ENCODE measurements around the gene CPEB1. TPM values are rescaled to one million over a fixed set of nuclear protein-coding genes. Genes with fewer than 3 reads are reported as not detected.
"Not testable (repeated sequence)": the region's sequence is repeated elsewhere in the genome, so short reads cannot be mapped to it uniquely, and the experiment has no call there.

The CPEB1 gene
- total RNA-seq, 8 experiments from 2014 or later, result 0.70 to 16.4 (median 7.3) TPM

DNA sequence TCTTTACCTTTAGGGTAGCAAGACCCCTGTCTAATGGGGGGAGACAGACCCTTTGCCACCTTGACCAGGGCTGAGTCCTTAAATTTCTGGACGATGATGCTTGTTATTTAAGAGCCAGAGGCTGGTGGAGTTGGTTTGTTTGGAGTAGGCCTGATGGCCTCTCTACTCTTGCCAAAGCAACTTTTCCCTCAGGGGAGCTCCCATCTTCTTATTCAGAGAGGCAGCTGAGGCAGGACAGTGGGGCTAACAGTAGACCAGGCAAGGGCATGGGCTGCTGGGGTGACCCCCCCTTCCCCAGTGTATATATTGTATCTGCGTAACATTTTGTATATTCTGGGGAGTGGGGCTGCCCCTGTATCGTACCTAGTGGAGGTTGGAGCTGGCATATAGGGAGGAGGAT is 117.2 kb downstream of the CPEB1 start:
- no peak overlapping the region for H3K27ac ChIP-seq
- 57 to 100% (median 70%) methylated on average over 1 to 2 of the region's 3 CpGs; no CpG with 5 or more reads in 4 of the 10 experiments for WGBS, 10 experiments
- H3K4me3 ChIP-seq, result no peak overlapping the region
- peak in 2 of 8 experiments; percentile 17 to 23 for ATAC-seq (replicated peaks in 6 of 8)
- H3K4me1 ChIP-seq (replicated peaks in 1 of 2), result no peaks in the 10 kb centered on the region
- in situ Hi-C loops (cut with MboI; ENCODE audit: low pct_unique_long_range_greater_than_20kb in 2 of 9, low sequenced_read_pairs in 9 of 9, unreplicated experiment in 9 of 9), result loop anchor here in 1 of 9 experiments (25.0 kb wide), 1 partner anchor 482 kb away; the partner anchor contains the start of gene C15orf40

DNA sequence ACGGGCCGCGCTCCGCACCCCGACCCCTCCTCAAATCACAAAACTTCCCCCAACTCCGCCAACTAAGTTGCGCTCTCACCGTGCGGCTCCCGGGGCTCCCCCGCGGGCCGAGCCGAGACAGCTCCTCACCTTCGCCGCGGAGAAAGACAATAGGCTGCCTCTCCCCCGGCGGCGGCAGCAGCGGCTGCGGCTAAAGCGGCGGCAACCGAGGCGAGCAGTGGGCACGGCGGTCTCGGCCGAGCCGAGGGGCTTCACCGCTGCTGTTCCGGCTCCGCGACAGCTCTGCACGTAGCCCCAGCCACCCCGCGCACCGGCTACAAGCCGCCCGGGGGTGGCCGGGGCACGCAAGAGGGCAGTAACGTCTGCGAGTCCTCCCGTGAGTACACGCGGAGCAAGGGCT is 133.6 kb downstream of the CPEB1 start:
- in situ Hi-C loops (cut with MboI; ENCODE audit: low pct_unique_long_range_greater_than_20kb in 2 of 9, low sequenced_read_pairs in 9 of 9, unreplicated experiment in 9 of 9); H3K4me1 ChIP-seq (replicated peaks in 1 of 2); H3K27ac ChIP-seq; ATAC-seq (replicated peaks in 6 of 8): not testable (repeated sequence)
- H3K4me3 ChIP-seq, result peak overlapping the region in 3 of 5 donors; percentile 19 to 30 (median 27)
- WGBS, 10 experiments, result no CpG with 5 or more reads among the region's 48 CpGs

DNA sequence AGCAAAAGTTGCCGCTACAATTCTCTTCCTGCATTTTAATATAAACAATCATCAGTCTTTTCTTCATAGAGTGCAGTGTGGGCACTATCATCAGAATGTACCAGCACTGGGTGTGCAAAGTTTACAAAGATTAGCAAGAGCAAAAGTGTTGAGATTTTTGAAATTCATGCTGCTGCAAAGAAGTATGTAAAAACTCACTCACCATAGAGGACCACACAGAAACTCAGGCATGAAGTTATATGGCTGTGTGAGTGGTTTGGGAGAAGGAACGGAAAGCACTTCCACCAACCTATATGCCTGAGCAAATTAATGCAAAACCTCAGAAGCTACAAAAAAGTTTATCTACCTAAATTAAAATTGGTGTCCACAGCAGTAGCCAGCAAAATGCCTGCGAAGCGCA is 139.5 kb downstream of the CPEB1 start:
- H3K27ac ChIP-seq; in situ Hi-C loops (cut with MboI; ENCODE audit: low pct_unique_long_range_greater_than_20kb in 2 of 9, low sequenced_read_pairs in 9 of 9, unreplicated experiment in 9 of 9); H3K4me1 ChIP-seq (replicated peaks in 1 of 2); H3K4me3 ChIP-seq: not testable (repeated sequence)
- ATAC-seq (replicated peaks in 6 of 8), result peak in 1 of 8 experiments; percentile 72
- WGBS, 10 experiments, result 60 to 94% (median 70%) methylated on average over 1 to 2 of the region's 4 CpGs; no CpG with 5 or more reads in 4 of the 10 experiments

DNA sequence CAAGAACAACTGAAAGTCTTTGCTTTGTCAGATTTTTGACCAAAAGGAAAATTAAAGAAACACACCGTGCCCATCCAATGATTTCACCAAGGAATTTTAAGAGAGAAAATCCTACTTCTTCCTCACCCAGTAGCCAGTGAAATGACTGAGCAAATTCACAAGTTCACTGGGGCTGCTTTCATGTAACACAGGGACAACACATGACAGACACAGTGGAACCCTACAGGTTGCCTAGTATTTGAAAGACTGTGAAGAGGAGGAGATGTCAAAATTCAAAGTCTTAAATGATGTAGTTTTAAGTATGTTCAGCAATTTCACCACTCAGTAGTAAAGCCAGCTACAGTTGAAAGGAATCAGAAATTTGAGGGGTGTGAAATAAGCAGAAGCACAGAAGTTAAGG is 140.1 kb downstream of the CPEB1 start:
- H3K4me3 ChIP-seq; H3K4me1 ChIP-seq (replicated peaks in 1 of 2); in situ Hi-C loops (cut with MboI; ENCODE audit: low pct_unique_long_range_greater_than_20kb in 2 of 9, low sequenced_read_pairs in 9 of 9, unreplicated experiment in 9 of 9); H3K27ac ChIP-seq: not testable (repeated sequence)
- no CpG with 5 or more reads among the region's 1 CpG for WGBS, 10 experiments
- peak in 4 of 8 experiments; percentile 22 to 38 (median 26) for ATAC-seq (replicated peaks in 6 of 8)

DNA sequence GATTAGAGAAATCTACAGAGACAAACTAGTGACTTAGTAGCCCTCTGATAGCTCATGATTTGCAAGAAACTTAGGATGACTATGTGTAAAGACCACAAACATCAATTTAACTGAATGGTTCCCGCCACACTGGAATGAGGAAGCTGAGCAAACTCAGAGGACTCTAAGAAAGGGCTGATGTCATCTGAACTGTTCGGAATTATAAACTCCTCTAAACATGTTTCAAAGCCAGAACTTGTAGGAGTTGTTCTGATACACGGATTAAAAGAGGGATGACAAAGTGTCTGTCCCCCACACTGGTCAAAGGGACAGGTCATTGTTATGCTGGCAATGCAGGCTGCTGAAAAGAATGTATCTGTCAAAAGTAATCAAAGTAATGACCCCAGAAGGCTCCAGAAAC is 141.3 kb downstream of the CPEB1 start:
- not testable (repeated sequence) for H3K4me1 ChIP-seq (replicated peaks in 1 of 2)

DNA sequence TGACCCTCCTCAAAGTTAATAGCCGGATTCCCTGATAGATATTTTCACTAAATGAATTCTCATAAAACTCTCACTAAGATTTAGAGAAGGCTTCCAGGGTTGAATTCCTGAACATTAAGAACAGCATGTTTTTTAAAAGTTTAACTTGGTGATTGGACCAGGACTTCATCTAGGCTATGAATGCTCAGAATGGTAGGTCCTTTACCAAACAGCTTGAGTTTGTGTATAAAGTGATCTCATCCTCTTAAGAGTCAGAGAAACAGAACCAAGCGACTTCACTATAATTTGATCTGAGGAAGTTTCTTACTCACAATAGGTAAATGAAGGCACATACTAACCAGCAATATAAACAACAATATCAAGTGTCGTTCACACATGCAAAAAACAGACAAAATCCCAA is 143.1 kb downstream of the CPEB1 start:
- ATAC-seq (replicated peaks in 6 of 8); H3K4me1 ChIP-seq (replicated peaks in 1 of 2); H3K4me3 ChIP-seq; in situ Hi-C loops (cut with MboI; ENCODE audit: low pct_unique_long_range_greater_than_20kb in 2 of 9, low sequenced_read_pairs in 9 of 9, unreplicated experiment in 9 of 9); H3K27ac ChIP-seq: not testable (repeated sequence)
- WGBS, 10 experiments, result no CpG with 5 or more reads among the region's 3 CpGs

More for the DNA sequence above, 141.3 kb downstream of the CPEB1 start:
- H3K27ac ChIP-seq; in situ Hi-C loops (cut with MboI; ENCODE audit: low pct_unique_long_range_greater_than_20kb in 2 of 9, low sequenced_read_pairs in 9 of 9, unreplicated experiment in 9 of 9); H3K4me3 ChIP-seq: not testable (repeated sequence)
- ATAC-seq (replicated peaks in 6 of 8), result peak; percentile 23 to 88 (median 84)
- no CpG with 5 or more reads among the region's 3 CpGs for WGBS, 10 experiments

DNA sequence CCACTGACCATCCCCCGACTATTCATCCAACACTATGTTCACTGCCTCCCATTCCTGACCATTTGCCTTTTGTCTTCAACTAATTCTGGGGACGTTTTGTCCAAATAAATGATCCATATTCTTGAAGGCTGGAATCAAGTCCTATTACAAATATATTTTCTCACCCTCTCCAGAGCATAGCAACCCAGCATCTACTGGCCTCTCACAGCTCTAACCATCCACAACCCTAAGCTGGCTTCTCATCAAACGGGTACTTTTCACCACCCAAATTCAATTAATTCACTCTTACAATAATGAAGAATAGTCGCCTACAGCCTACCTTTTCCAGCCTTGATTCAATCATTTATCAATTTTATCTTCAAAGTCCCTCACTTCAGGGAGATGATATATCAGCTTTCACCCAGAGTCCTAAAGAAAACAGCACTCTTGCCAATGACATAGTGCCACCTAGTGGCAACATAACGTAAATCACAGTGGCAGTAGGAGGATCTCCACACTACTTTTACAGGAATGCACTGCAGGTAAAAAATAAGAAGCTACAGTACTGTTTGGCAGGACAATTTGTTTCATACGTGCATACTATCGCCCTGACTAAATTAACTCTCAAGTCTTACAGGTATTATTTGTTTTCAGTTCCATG is 144.3 kb downstream of the CPEB1 start:
- H3K27ac ChIP-seq; H3K4me3 ChIP-seq; in situ Hi-C loops (cut with MboI; ENCODE audit: low pct_unique_long_range_greater_than_20kb in 2 of 9, low sequenced_read_pairs in 9 of 9, unreplicated experiment in 9 of 9); H3K4me1 ChIP-seq (replicated peaks in 1 of 2): not testable (repeated sequence)
- ATAC-seq (replicated peaks in 6 of 8), result peak; percentile 45 to 92 (median 69)
- whole genome bisulfite sequencing, 10 experiments, result 100% methylated on average over 1 of the region's 7 CpGs; no CpG with 5 or more reads in 8 of the 10 experiments

DNA sequence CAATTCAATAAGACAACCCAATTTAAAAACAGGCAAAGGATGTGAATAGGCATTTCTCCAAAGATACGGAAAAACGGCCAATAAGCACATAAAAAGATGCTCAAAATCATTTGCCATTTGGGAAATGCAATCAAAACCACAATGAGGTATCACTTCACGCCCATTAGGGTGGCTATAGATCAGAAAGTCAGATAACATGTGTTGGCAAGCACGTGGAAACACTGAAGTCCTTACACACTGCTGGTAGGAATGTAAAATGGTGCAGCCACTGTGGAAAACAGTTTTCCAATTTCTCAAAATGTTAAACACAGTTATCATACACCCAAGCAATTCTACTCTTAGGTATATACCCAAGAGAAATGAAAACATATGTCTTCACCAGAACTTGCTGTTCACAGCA is 146.4 kb downstream of the CPEB1 start:
- no CpG with 5 or more reads among the region's 4 CpGs for WGBS, 10 experiments
- H3K4me1 ChIP-seq (replicated peaks in 1 of 2); H3K4me3 ChIP-seq; H3K27ac ChIP-seq; in situ Hi-C loops (cut with MboI; ENCODE audit: low pct_unique_long_range_greater_than_20kb in 2 of 9, low sequenced_read_pairs in 9 of 9, unreplicated experiment in 9 of 9): not testable (repeated sequence)
- ATAC-seq (replicated peaks in 6 of 8), result peak in 1 of 8 experiments; percentile 70

DNA sequence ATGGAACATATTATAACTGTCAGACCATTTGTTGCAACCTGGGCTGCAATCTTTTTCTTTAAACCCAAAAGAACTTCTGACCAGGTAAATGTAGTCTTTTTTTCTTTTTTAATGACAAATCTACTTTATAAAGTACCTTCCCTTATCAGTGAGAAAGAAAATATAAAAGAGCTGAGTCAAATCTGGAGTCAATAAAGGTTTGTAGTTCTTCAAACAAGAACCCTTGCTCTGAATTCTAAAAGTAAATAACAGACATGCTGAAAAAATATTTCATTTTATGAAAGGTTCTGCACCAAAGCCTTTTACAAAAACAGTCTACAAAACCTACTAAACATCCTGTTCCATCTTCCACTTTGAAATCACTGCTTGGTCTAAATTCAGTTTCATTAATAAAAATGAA is 149.2 kb downstream of the CPEB1 start:
- ATAC-seq (replicated peaks in 6 of 8); H3K27ac ChIP-seq; H3K4me1 ChIP-seq (replicated peaks in 1 of 2); H3K4me3 ChIP-seq; in situ Hi-C loops (cut with MboI; ENCODE audit: low pct_unique_long_range_greater_than_20kb in 2 of 9, low sequenced_read_pairs in 9 of 9, unreplicated experiment in 9 of 9): not testable (repeated sequence)

Other genes starting within 250 kb of the CPEB1 start
- gene GOLGA6L9, start 217.5 kb downstream of the CPEB1 start, total RNA-seq, result 10 to 100 TPM in 1 of 8 experiments, 1 to 10 TPM in 7; 1.7 to 10.7 (median 7.8) TPM
- 1,000 to 10,000 TPM; 3,134 to 7,614 (median 5,651) TPM for gene RPS17, start 106.9 kb downstream of the CPEB1 start, total RNA-seq
- 10 to 100 TPM in 5 of 8 experiments, 1 to 10 TPM in 3; 1.2 to 41.8 (median 22.1) TPM for gene AP3B2, start 62.5 kb upstream of the CPEB1 start, total RNA-seq
- gene FSD2, start 158.7 kb upstream of the CPEB1 start, total RNA-seq, result under 1 TPM; 0.21 to 0.70 (median 0.44) TPM
- 1 to 10 TPM; 2.2 to 6.6 (median 4.6) TPM for gene WHAMM, start 162.3 kb upstream of the CPEB1 start, total RNA-seq